ENCODE results near the gene FBL.
"Not testable (repeated sequence)": the region's sequence is repeated elsewhere in the genome, so short reads cannot be mapped to it uniquely, and the experiment has no call there.

GRCh38 chr19:39895096-39895495, 48.9 kb upstream of the FBL start:
- not testable (repeated sequence) for TF ChIP-seq CTCF (conservative IDR thresholded peaks at IDR 0.05; ENCODE audit: low read length); EZH2phosphoT487 (IDR thresholded peaks at IDR 0.05; ENCODE audit: borderline replicate concordance, low read depth, low read length)
